ENCODE results near the gene OR5V1.

- TF ChIP-seq CTCF (IDR thresholded peaks at IDR 0.05 in 4 of 5, conservative IDR thresholded peaks at IDR 0.05 in 1 of 5) (no peak), POLR2A (IDR thresholded peaks at IDR 0.05) (no peak)
Observed at GRCh38 chr6:29332676-29333075, 36.0 kb downstream of the OR5V1 start.

Measured in gastrocnemius medialis (tissue), 4 donors.